ENCODE results near the gene PRRX2.

GRCh38 chr9:129637673-129638439 is 27.6 kb upstream of the PRRX2 start:
- TF ChIP-seq, protein P1, sequence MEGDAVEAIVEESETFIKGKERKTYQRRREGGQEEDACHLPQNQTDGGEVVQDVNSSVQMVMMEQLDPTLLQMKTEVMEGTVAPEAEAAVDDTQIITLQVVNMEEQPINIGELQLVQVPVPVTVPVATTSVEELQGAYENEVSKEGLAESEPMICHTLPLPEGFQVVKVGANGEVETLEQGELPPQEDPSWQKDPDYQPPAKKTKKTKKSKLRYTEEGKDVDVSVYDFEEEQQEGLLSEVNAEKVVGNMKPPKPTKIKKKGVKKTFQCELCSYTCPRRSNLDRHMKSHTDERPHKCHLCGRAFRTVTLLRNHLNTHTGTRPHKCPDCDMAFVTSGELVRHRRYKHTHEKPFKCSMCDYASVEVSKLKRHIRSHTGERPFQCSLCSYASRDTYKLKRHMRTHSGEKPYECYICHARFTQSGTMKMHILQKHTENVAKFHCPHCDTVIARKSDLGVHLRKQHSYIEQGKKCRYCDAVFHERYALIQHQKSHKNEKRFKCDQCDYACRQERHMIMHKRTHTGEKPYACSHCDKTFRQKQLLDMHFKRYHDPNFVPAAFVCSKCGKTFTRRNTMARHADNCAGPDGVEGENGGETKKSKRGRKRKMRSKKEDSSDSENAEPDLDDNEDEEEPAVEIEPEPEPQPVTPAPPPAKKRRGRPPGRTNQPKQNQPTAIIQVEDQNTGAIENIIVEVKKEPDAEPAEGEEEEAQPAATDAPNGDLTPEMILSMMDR (IDR thresholded peaks at IDR 0.05) = no peak
- TF ChIP-seq POLR2A (IDR thresholded peaks at IDR 0.05) = no peak
